Progenitor cell of endocrine pancreas (in vitro differentiated cells): Measurements from ENCODE around the gene CARD19. TPM values are rescaled to one million over a fixed set of nuclear protein-coding genes. Genes with fewer than 3 reads are reported as not detected.

Experiments
- DNase-seq: peaks from one replicate; pipeline ENCODE4 v3.0.0; 2021; ENCODE audit warnings: low spot score; ENCODE audit not compliant: unreplicated experiment
- H3K27ac Mint-ChIP-seq: 2 replicates; pipeline ENCODE4 v1.8.0; 2021; ENCODE audit warnings: mild to moderate bottlenecking, moderate library complexity, mixed read lengths
- H3K27me3 Mint-ChIP-seq: 2 replicates; pipeline ENCODE4 v1.8.0; 2021; ENCODE audit warnings: mixed read lengths
- H3K36me3 Mint-ChIP-seq: 2 replicates; pipeline ENCODE4 v1.8.0; 2022; ENCODE audit warnings: mixed read lengths; ENCODE audit not compliant: insufficient read depth
- H3K4me1 Mint-ChIP-seq: 2 replicates; pipeline ENCODE4 v1.8.0; 2021; ENCODE audit warnings: low read depth, mixed read lengths
- H3K4me3 Mint-ChIP-seq: 2 replicates; pipeline ENCODE4 v1.8.0; 2021; ENCODE audit warnings: low read depth, mild to moderate bottlenecking, moderate library complexity, mixed read lengths
- H3K9me3 Mint-ChIP-seq: 2 replicates; pipeline ENCODE4 v1.8.0; 2021; ENCODE audit warnings: low read depth, mixed read lengths
- total RNA-seq: library from RNA; stranded (reverse); gene quantifications from 2 replicates; pipeline ENCODE4 v1.2.1, GENCODE V29; 2021
- TF ChIP-seq, protein P1 (sequence below): fragments of 200-600 bp; sonication (generic); IDR thresholded peaks from one replicate; pipeline ENCODE4 v1.5.0; 2021; ENCODE audit warnings: antibody characterized with exemption, mild to moderate bottlenecking; ENCODE audit not compliant: unreplicated experiment

CARD19 gene
- total RNA-seq, 1 donor from 2014 or later = 20.4 TPM

DNA sequence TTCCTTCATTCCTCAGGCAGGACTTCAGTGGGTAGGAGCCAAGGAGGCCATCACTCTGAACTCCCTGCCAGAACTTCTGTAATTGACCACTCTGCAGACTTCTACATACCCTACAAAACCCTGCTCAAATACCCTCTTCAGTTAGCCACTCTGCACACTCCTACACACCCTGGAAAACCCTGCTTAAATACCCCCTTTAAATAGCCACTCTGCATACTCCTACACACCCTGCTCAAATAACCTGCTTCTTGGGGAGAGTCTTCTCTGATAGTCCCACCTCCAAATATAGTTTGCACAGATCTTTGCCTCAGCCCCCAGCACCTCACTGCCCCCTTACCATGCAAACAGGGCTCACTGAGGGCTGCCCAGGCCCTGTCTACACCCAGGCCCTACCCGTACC lies 18.6 kb upstream of the CARD19 start:
- Mint-ChIP-seq H3K4me1 (no peaks in the 10 kb centered on the region), H3K9me3 (no peaks in the 10 kb centered on the region), H3K27me3 (no peaks in the 10 kb centered on the region), H3K36me3 (no peaks in the 10 kb centered on the region), H3K27ac (no peak overlapping the region), H3K4me3 (no peak overlapping the region)
- DNase-seq = no peak
- TF ChIP-seq, protein P1, sequence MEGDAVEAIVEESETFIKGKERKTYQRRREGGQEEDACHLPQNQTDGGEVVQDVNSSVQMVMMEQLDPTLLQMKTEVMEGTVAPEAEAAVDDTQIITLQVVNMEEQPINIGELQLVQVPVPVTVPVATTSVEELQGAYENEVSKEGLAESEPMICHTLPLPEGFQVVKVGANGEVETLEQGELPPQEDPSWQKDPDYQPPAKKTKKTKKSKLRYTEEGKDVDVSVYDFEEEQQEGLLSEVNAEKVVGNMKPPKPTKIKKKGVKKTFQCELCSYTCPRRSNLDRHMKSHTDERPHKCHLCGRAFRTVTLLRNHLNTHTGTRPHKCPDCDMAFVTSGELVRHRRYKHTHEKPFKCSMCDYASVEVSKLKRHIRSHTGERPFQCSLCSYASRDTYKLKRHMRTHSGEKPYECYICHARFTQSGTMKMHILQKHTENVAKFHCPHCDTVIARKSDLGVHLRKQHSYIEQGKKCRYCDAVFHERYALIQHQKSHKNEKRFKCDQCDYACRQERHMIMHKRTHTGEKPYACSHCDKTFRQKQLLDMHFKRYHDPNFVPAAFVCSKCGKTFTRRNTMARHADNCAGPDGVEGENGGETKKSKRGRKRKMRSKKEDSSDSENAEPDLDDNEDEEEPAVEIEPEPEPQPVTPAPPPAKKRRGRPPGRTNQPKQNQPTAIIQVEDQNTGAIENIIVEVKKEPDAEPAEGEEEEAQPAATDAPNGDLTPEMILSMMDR = no peak

DNA sequence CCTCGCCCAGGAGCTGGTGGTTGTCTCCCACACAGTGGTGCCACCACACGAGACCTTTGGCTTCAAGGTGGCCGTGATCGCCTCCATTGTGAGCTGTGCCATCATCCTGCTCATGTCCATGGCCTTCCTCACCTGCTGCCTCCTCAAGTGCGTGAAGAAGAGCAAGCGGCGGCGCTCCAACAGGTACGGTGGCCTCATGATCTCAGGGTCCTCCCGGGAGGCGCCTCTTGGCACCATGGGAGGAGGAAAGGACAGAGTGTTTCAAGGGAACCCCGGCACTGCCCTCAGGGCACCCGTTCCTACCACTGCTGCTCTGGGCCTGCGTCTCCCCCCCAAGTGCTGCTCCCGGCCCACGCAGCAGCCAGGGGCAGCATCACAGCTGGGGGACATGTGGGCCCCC lies 18.2 kb upstream of the CARD19 start:
- DNase-seq = no peak
- Mint-ChIP-seq H3K36me3 (no peaks in the 10 kb centered on the region), H3K9me3 (no peaks in the 10 kb centered on the region), H3K27ac (no peak overlapping the region), H3K4me3 (no peak overlapping the region), H3K4me1 (no peaks in the 10 kb centered on the region), H3K27me3 (no peaks in the 10 kb centered on the region)
- TF ChIP-seq, protein P1 = no peak

DNA sequence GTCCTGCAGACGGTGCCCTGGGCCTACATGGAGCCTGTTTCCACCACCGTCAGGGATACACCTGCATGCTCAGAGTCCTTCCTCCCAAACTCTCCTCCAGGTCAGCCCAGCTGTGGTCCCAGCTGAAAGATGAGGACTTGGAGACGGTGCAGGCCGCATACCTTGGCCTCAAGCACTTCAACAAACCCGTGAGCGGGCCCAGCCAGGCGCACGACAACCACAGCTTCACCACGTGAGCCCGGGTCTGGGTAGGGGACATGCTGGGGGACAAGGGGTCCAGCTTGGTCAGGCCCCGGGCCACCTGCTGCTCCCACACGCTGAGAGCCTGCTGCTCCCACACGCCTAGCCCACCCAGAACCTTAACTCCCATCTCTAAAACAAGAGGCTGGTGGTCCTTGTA lies 16.6 kb upstream of the CARD19 start:
- TF ChIP-seq, protein P1 = no peak
- H3K27me3 Mint-ChIP-seq = no peaks in the 10 kb centered on the region
- H3K36me3 Mint-ChIP-seq = no peaks in the 10 kb centered on the region
- no peak overlapping the region for H3K27ac Mint-ChIP-seq
- DNase-seq = no peak
- no peaks in the 10 kb centered on the region for H3K4me1 Mint-ChIP-seq
- no peak overlapping the region for H3K4me3 Mint-ChIP-seq
- H3K9me3 Mint-ChIP-seq = no peaks in the 10 kb centered on the region

DNA sequence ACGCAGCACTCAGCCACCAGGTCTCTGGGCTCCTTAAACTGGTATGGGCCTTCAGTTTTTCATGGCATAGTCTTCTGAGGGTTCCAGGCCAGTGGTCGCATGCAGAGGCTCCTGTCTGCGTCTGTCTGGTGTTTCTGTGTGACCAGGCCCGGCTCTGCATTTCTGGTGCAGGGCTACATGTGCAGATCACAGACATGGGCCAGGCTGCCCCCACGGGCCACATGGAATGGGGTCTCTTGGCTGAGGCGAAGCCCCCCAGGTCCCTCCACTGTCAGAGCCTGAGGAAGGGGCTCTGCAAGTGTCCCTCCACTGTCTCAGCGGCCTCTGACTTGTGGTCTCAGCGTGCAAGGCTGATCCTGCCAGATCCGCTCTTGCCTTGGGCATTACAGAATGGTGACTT lies 15.6 kb upstream of the CARD19 start:
- Mint-ChIP-seq H3K36me3 (no peaks in the 10 kb centered on the region), H3K9me3 (no peaks in the 10 kb centered on the region), H3K27me3 (no peaks in the 10 kb centered on the region), H3K4me3 (no peak overlapping the region), H3K4me1 (no peaks in the 10 kb centered on the region), H3K27ac (no peak overlapping the region)
- DNase-seq = no peak
- TF ChIP-seq, protein P1 = no peak

DNA sequence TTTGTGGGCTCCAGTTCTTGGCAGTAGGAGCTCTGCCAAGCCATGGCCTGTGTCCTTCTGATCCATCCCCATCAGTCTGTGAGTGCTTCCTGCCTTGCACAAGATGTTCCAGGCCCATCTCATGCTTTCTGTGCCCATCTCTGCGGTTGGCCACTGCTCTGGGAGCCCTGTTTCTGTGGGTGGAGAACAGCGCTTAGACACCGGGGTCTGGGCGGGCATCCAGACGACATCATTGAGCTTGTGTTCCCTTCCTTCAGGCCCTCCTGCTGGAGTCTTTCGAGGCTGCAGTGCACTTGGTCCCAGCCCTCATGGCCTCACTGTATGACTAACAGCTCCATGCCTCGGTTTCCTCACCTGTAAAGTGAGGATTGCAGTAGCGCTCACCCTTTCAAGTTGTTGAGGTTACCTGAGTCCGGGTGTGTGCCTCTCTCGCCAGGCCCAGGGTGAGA lies 14.9 kb upstream of the CARD19 start:
- Mint-ChIP-seq H3K9me3 (no peaks in the 10 kb centered on the region), H3K27ac (no peak overlapping the region), H3K36me3 (no peaks in the 10 kb centered on the region), H3K27me3 (no peaks in the 10 kb centered on the region), H3K4me1 (no peaks in the 10 kb centered on the region), H3K4me3 (no peak overlapping the region)
- no peak for DNase-seq
- TF ChIP-seq, protein P1 = no peak

DNA sequence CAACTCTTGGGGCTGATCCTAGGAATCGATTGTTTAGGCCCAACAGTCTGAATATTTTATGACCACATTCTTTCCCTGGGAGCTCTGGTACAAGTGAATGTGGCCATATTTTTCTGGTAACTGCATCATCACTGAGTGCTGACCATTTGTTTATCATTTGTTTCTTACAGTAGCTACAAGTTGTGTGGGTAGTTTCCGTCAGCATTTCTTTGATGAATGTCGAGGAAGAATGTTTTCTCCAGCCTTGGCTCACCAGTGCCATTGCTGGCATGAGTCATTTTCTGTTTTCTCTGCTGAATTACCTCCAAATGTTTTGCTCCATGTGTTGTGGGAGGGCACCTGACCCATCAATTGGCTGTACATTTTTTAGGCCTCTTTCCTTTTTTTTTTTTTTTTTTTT lies 14.1 kb upstream of the CARD19 start:
- Mint-ChIP-seq H3K4me1 (peaks cover 3% of the 10 kb centered on the region), H3K27me3 (no peaks in the 10 kb centered on the region), H3K36me3 (no peaks in the 10 kb centered on the region), H3K9me3 (peaks cover 3% of the 10 kb centered on the region), H3K27ac (no peak overlapping the region), H3K4me3 (no peak overlapping the region)
- DNase-seq = no peak
- TF ChIP-seq, protein P1 = no peak
